HepG2 (cell line): Measurements from ENCODE around the gene MRPS10. TPM values are rescaled to one million over a fixed set of nuclear protein-coding genes. Genes with fewer than 3 reads are reported as not detected.
A peak's percentile ranks its signal among the peaks of the same experiment; 100 is the strongest.

Experiments
- ATAC-seq: fragments of 200-7000 bp; cut with Tn5 transposase; 3 replicates; pipeline ENCODE4 v1.9.1; 2020; ENCODE audit warnings: mild to moderate bottlenecking, moderate library complexity
- BruUV-seq: library from RNA; stranded (reverse); fragments of 400-500 nt; replicated peaks from 2 replicates; lab custom pipeline; 2021; lab: Mats Ljungman, UMichigan
- CTCF ChIA-PET: fragments of 300-600 bp; formaldehyde crosslinking; extraction: SDS; loops from one replicate; lab custom pipeline; 2021; ENCODE audit warnings: low total read pairs, inconsistent platforms, low intra/inter-chr PET ratio; lab: Yijun Ruan, JAX
- POLR2A ChIA-PET: fragments of 350-600 bp; sonication (Branson Sonifier 250); formaldehyde crosslinking; loops from one replicate; lab custom pipeline; 2020; ENCODE audit warnings: antibody characterized with exemption, inconsistent platforms; lab: Yijun Ruan, JAX
- DNase-seq: peaks from one replicate; pipeline ENCODE4 v3.0.0-alpha.2; 2015; ENCODE audit warnings: low spot score
- FAIRE-seq: peaks from 3 replicates; lab custom pipeline; 2011; peaks lifted over from hg19 to GRCh38; lab: Jason Lieb, UNC
- H2AFZ ChIP-seq: one replicate; pipeline ENCODE4 v1.6.1; 2011; ENCODE audit warnings: low read length, inconsistent platforms
- H3K27ac ChIP-seq: fragments of 300-600 bp; 3 replicates; pipeline ENCODE4 v1.8.0; 2011; ENCODE audit warnings: mixed run types, mild to moderate bottlenecking, mixed read lengths, low read length, inconsistent platforms; ENCODE audit not compliant: insufficient read depth; ENCODE audit errors: extremely low read length
- H3K27me3 ChIP-seq, 2 experiments: fragments of 200-600 bp in 1 of 2; 2 replicates in 1 of 2; 3 replicates in 1 of 2; pipeline versions ENCODE4 v1.6.0 to v1.8.0; 2011; ENCODE audit warnings: low read length in 2 of 2, mild to moderate bottlenecking in 2 of 2, moderate library complexity in 2 of 2, inconsistent platforms in 1 of 2; ENCODE audit not compliant: insufficient read depth in 2 of 2, control insufficient read depth in 1 of 2
- H3K36me3 ChIP-seq, 2 experiments: fragments of 200-600 bp in 1 of 2; replicated peaks in 1 of 2; 2 replicates in 1 of 2; 3 replicates in 1 of 2; pipeline versions ENCODE4 v1.5.1 to v1.8.0; 2011; ENCODE audit warnings: low read length in 2 of 2, inconsistent platforms in 1 of 2; ENCODE audit not compliant: insufficient read depth in 2 of 2, control insufficient read depth in 1 of 2
- H3K4me1 ChIP-seq: 2 replicates; pipeline ENCODE4 v1.5.1; 2012; ENCODE audit warnings: low read length, inconsistent platforms; ENCODE audit not compliant: insufficient read depth
- H3K4me2 ChIP-seq: 2 replicates; pipeline ENCODE4 v1.6.0; 2011; ENCODE audit warnings: low read depth, low read length, inconsistent platforms
- H3K4me3 ChIP-seq, 3 experiments: fragments of 200-600 bp in 1 of 3; sonication (generic), shearing (Covaris generic) in 1 of 3; replicated peaks in 1 of 3; 2 replicates each; pipeline ENCODE4 v1.5.1; 2011 to 2016; ENCODE audit warnings: low read length in 3 of 3, inconsistent platforms in 2 of 3, low read depth in 2 of 3, mild to moderate bottlenecking in 2 of 3, control low read depth in 1 of 3, mixed read lengths in 1 of 3; ENCODE audit not compliant: insufficient read depth in 1 of 3
- H3K79me2 ChIP-seq: one replicate; pipeline ENCODE4 v1.6.1; 2011; ENCODE audit warnings: low read length, inconsistent platforms; ENCODE audit not compliant: insufficient read depth
- H3K9ac ChIP-seq: 2 replicates; pipeline ENCODE4 v1.6.0; 2011; ENCODE audit warnings: mild to moderate bottlenecking, low read depth, low read length, inconsistent platforms; ENCODE audit not compliant: insufficient read depth
- H3K9me3 ChIP-seq: 2 replicates; pipeline ENCODE4 v1.5.1; 2012; ENCODE audit warnings: mild to moderate bottlenecking, low read length
- H4K20me1 ChIP-seq: 2 replicates; pipeline ENCODE4 v1.6.0; 2011; ENCODE audit warnings: inconsistent platforms, mild to moderate bottlenecking, low read length, moderate library complexity; ENCODE audit not compliant: insufficient read depth
- EHMT2 ChIP-seq: fragments of 200-600 bp; sonication (generic); IDR thresholded peaks from 2 replicates; pipeline ENCODE4 v1.7.0; 2017; ENCODE audit warnings: antibody characterized with exemption, low read depth, low read length, borderline replicate concordance
- FOXP1 ChIP-seq, 2 experiments: fragments of 450-650 bp in 1 of 2; IDR thresholded peaks; 2 replicates each; pipeline ENCODE4 v1.6.1; 2017 to 2018; ENCODE audit warnings: antibody characterized with exemption in 1 of 2
- GPN1 ChIP-seq: sonication (generic); formaldehyde crosslinking; IDR thresholded peaks from 2 replicates; pipeline ENCODE4 v1.5.1; 2020; ENCODE audit warnings: missing genetic modification reagents, borderline replicate concordance
- IKZF4 ChIP-seq: sonication (generic); formaldehyde crosslinking; IDR thresholded peaks from 2 replicates; pipeline ENCODE4 v1.5.1; 2020; ENCODE audit warnings: borderline replicate concordance, mild to moderate bottlenecking, low read depth, missing genetic modification reagents; ENCODE audit errors: not compliant biosample characterization
- JDP2 ChIP-seq: sonication (generic); formaldehyde crosslinking; IDR thresholded peaks from 2 replicates; pipeline ENCODE4 v1.8.1; 2022; ENCODE audit warnings: missing genetic modification reagents, borderline replicate concordance
- MTF2 ChIP-seq: sonication (generic); formaldehyde crosslinking; IDR thresholded peaks from 2 replicates; pipeline ENCODE4 v1.5.0; 2020; ENCODE audit warnings: missing genetic modification reagents, borderline replicate concordance
- TAF15 ChIP-seq: fragments of 200-400 bp; formaldehyde crosslinking; IDR thresholded peaks from one replicate; pipeline ENCODE4 v1.6.1; 2018; ENCODE audit warnings: mild to moderate bottlenecking, low read depth, low read length; ENCODE audit not compliant: poor library complexity, severe bottlenecking
- ZHX1 ChIP-seq: sonication (generic); formaldehyde crosslinking; IDR thresholded peaks from 2 replicates; pipeline ENCODE4 v1.8.1; 2022; ENCODE audit warnings: low read depth, mild to moderate bottlenecking, missing genetic modification reagents
- ZNF550 ChIP-seq: sonication (generic); formaldehyde crosslinking; IDR thresholded peaks from 2 replicates; pipeline ENCODE4 v1.4.0; 2020; ENCODE audit warnings: mild to moderate bottlenecking, missing genetic modification reagents, borderline replicate concordance
- ZNF564 ChIP-seq: sonication (generic); formaldehyde crosslinking; IDR thresholded peaks from 2 replicates; pipeline ENCODE4 v1.8.1; 2023; ENCODE audit warnings: mild to moderate bottlenecking, missing genetic modification reagents
- ZNF83 ChIP-seq: sonication (generic); formaldehyde crosslinking; IDR thresholded peaks from 2 replicates; pipeline ENCODE4 v1.4.0; 2020; ENCODE audit warnings: missing genetic modification reagents, mild to moderate bottlenecking, borderline replicate concordance
- WGBS: methylation state at CpG from one replicate; pipeline ENCODE4 v1.1.6; 2017; ENCODE audit warnings: low lambda C conversion rate; 5-methylcytosine and 5-hydroxymethylcytosine counted together
- in situ Hi-C: cut with HindIII; loops from 2 replicates; pipeline ENCODE4 v1.10.0; 2017; ENCODE audit warnings: low pct_unique_long_range_greater_than_20kb; ENCODE audit not compliant: extremely low pct_ligation_motif_present
- intact Hi-C: fragments of 100-400 bp; cut with micrococcal nuclease; formaldehyde crosslinking; loops from one replicate; pipeline ENCODE4 v1.10.0; 2022; ENCODE audit not compliant: unreplicated experiment
- polyA plus RNA-seq, 8 experiments: library from polyadenylated mRNA; depleted of rRNA in 3 of 8; stranded (reverse) in 7 of 8; unstranded in 1 of 8; fragments of >200 nt; fragmentation: Illumina TruSeq in 4 of 8; extraction: Trizol in 4 of 8; gene quantifications; 2 replicates each; pipeline versions ENCODE4 v1.2.1 to v1.2.3, GENCODE V29; 2011 to 2016; ENCODE audit warnings: low read depth in 4 of 8, missing spikeins in 1 of 8, mixed read lengths in 1 of 8; ENCODE audit not compliant: insufficient read depth in 1 of 8
- total RNA-seq, 5 experiments: library from RNA; depleted of rRNA; stranded (reverse); fragments of >200 nt; fragmentation: Illumina TruSeq; extraction: Trizol; gene quantifications; 2 replicates each; pipeline ENCODE4 v1.2.3, GENCODE V29; 2016; ENCODE audit warnings: low read depth in 1 of 5
- TF ChIP-seq, protein P1 (sequence below): sonication (generic); formaldehyde crosslinking; IDR thresholded peaks from 2 replicates; pipeline ENCODE4 v1.5.0; 2020; ENCODE audit warnings: mild to moderate bottlenecking, missing genetic modification reagents, moderate library complexity
- TF ChIP-seq, protein P2 (sequence below): sonication (generic); formaldehyde crosslinking; IDR thresholded peaks from 2 replicates; pipeline ENCODE4 v1.5.0; 2020; ENCODE audit warnings: missing genetic modification reagents, mild to moderate bottlenecking, borderline replicate concordance

The MRPS10 gene
- total and polyA plus RNA-seq, 2 of the 13 experiments (the other 11 are each of a cell fraction or from before 2014, with no cell fraction given): 31.7 to 54.6 TPM

DNA sequence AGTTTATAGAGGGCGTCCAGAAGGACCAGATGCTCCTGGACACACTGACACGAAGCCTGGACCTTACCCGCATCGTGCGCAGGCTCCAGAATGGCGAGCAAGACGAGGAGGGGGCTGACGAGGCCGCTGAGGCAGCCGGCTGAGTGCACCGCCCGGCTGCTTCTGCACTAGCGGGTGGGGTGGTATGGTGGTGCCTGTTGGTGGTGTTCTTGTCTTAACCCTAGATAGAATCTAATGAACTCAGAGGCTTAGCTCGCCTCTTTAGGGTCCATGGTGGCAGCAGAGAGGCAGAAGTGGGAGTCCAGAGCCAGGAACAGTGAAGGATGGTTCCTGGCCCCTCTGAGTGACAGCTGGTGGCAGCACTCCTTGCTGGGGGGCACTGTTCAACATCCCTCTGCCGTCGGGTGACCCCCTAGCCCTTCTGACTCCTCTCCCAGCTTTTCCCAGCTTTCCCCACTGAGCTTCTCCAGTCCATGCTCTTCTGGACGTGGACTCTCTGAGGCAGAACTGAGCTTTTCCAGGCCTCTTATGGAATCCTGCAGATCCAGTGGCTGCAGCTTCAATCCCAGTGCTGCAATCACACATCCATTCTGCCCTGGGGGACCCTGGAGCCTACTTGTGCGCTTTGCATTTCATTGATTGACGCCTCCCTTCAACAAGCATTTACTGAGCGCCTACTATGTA lies 38.3 kb downstream of the MRPS10 start (continued):
- no peak for TF ChIP-seq ZHX1 (CRISPR knock-in tag)
- TF ChIP-seq, protein P1, sequence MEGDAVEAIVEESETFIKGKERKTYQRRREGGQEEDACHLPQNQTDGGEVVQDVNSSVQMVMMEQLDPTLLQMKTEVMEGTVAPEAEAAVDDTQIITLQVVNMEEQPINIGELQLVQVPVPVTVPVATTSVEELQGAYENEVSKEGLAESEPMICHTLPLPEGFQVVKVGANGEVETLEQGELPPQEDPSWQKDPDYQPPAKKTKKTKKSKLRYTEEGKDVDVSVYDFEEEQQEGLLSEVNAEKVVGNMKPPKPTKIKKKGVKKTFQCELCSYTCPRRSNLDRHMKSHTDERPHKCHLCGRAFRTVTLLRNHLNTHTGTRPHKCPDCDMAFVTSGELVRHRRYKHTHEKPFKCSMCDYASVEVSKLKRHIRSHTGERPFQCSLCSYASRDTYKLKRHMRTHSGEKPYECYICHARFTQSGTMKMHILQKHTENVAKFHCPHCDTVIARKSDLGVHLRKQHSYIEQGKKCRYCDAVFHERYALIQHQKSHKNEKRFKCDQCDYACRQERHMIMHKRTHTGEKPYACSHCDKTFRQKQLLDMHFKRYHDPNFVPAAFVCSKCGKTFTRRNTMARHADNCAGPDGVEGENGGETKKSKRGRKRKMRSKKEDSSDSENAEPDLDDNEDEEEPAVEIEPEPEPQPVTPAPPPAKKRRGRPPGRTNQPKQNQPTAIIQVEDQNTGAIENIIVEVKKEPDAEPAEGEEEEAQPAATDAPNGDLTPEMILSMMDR (CRISPR knock-in tag): peak; percentile 33

- no peak for DNase-seq
- Histone ChIP-seq H3K36me3 (no peaks in the 10 kb centered on the region), H3K9me3 (no peaks in the 10 kb centered on the region), H3K27ac (no peak overlapping the region), H3K4me3 (no peak overlapping the region), H3K4me2 (no peak overlapping the region), H4K20me1 (no peaks in the 10 kb centered on the region), H3K27me3 (0 out of 5 replicates have a peak, but pooled peaks cover 0 to 3% of the 10 kb centered on the region in 2 experiments), H3K79me2 (no peaks in the 10 kb centered on the region), H2AFZ (no peak overlapping the region), H3K4me1 (no peaks in the 10 kb centered on the region), H3K9ac (no peak overlapping the region)
- ATAC-seq: no peak
- POLR2A ChIA-PET: no interaction called here
- intact Hi-C loops (no loop called here), in situ Hi-C loops (no loop called here)
- no peak for FAIRE-seq
- CTCF ChIA-PET: no interaction called here
- WGBS: 66% methylated on average over 25 of the region's 27 CpGs
- BruUV-seq: no TSS peak
- no peak for TF ChIP-seq ZNF550 (CRISPR knock-in tag)
- TF ChIP-seq EHMT2: no peak
- no peak for TF ChIP-seq IKZF4 (CRISPR knock-in tag)
- no peak for TF ChIP-seq ZNF83
- TF ChIP-seq ZNF564 (CRISPR knock-in tag): no peak
- TF ChIP-seq FOXP1 (IDR thresholded peaks at IDR 0.05): no peak
- no peak for TF ChIP-seq FOXP1 (CRISPR knock-in tag; IDR thresholded peaks at IDR 0.05)
- TF ChIP-seq TAF15: no peak
- no peak for TF ChIP-seq JDP2 (CRISPR knock-in tag)
- TF ChIP-seq, protein P2, sequence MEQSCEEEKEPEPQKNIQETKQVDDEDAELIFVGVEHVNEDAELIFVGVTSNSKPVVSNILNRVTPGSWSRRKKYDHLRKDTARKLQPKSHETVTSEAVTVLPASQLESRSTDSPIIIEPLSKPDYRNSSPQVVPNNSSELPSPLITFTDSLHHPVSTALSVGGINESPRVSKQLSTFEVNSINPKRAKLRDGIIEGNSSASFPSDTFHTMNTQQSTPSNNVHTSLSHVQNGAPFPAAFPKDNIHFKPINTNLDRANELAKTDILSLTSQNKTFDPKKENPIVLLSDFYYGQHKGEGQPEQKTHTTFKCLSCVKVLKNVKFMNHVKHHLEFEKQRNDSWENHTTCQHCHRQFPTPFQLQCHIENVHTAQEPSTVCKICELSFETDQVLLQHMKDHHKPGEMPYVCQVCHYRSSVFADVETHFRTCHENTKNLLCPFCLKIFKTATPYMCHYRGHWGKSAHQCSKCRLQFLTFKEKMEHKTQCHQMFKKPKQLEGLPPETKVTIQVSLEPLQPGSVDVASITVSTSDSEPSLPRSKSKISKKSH: no peak
- TF ChIP-seq GPN1: no peak
- no peak for TF ChIP-seq MTF2 (CRISPR knock-in tag)
Measured at GRCh38 chr6:42177514-42178364, 39.9 kb downstream of the MRPS10 start.
